Stimulated activated CD8-positive, alpha-beta memory T cell treated with anti-CD3 and anti-CD28 coated beads, Interleukin-7, amount 100 ng/mL, for 1 hour (primary cell): Measurements from ENCODE around the gene KRTAP26-1.

ENCODE experiments used
- DNase-seq, 2 donors: peaks; one replicate each; pipeline ENCODE4 v3.0.0-alpha.2; 2020; ENCODE audit warnings: low read depth in 2 of 2

The KRTAP26-1 gene

GRCh38 chr21:30271611-30272010 is 48.5 kb downstream of the KRTAP26-1 start:
- no peak for DNase-seq

- no peak for DNase-seq
Observed at GRCh38 chr21:30271156-30271555, 49.0 kb downstream of the KRTAP26-1 start.

GRCh38 chr21:30269803-30270530 is 50.1 kb downstream of the KRTAP26-1 start:
- no peak for DNase-seq
